ENCODE measurements around the gene SAP130. TPM values are rescaled to one million over a fixed set of nuclear protein-coding genes. Genes with fewer than 3 reads are reported as not detected.

SAP130 gene
- total RNA-seq, 1 donor from 2014 or later, result 17.1 TPM

DNA sequence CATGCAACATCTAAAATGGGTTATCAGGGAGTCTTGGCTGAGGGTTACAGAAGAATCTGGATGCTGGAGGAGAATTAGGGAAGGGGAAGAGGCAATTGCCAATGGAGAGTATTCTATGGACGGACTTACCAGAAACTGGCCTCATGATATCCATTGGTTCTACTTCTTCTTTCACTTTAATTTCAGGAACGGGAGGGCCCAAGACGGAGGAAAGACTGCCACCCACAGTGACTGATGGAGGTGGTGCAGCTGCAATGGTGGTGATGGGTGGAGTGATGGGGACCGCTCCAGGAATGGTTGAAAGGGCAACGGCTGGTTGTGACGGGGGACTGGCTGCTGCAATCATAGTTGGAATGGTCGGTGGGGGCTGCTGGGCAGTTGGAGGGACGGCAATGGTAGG, 73.0 kb downstream of the SAP130 start:
- Mint-ChIP-seq H3K36me3 (ENCODE audit: low read depth) (peaks cover 26% of the 10 kb centered on the region), H3K9me3 (ENCODE audit: low read depth) (no peaks in the 10 kb centered on the region), H3K4me3 (ENCODE audit: unreplicated experiment) (no peak overlapping the region), H3K27ac (ENCODE audit: unreplicated experiment) (no peak overlapping the region), H3K27me3 (ENCODE audit: low read depth) (no peaks in the 10 kb centered on the region), H3K4me1 (ENCODE audit: low read depth) (no peaks in the 10 kb centered on the region)
- TF ChIP-seq, protein P1, sequence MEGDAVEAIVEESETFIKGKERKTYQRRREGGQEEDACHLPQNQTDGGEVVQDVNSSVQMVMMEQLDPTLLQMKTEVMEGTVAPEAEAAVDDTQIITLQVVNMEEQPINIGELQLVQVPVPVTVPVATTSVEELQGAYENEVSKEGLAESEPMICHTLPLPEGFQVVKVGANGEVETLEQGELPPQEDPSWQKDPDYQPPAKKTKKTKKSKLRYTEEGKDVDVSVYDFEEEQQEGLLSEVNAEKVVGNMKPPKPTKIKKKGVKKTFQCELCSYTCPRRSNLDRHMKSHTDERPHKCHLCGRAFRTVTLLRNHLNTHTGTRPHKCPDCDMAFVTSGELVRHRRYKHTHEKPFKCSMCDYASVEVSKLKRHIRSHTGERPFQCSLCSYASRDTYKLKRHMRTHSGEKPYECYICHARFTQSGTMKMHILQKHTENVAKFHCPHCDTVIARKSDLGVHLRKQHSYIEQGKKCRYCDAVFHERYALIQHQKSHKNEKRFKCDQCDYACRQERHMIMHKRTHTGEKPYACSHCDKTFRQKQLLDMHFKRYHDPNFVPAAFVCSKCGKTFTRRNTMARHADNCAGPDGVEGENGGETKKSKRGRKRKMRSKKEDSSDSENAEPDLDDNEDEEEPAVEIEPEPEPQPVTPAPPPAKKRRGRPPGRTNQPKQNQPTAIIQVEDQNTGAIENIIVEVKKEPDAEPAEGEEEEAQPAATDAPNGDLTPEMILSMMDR (IDR thresholded peaks at IDR 0.05), result no peak
- no peak for DNase-seq (ENCODE audit: low spot score)

DNA sequence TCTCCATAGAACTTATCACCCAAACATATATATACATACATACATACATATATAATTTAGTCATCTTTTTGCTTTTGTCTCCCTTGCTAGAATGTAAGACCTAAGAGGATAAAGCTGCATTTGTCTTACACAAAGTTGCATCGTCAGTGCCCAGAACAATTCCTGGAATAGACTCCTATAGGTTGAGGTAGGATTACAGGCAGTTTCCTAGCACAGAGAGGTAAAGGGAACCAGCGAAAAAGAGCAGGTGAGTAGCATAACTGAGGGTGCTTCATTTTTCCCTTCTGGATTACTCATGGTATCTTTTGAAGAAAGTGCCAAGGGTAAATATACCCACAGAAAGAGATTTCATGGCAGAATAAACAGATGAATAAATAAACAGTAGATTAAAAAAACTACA, 74.0 kb downstream of the SAP130 start:
- DNase-seq (ENCODE audit: low spot score), result no peak
- no peaks in the 10 kb centered on the region for H3K27me3 Mint-ChIP-seq (ENCODE audit: low read depth)
- no peak overlapping the region for H3K4me3 Mint-ChIP-seq (ENCODE audit: unreplicated experiment)
- H3K27ac Mint-ChIP-seq (ENCODE audit: unreplicated experiment), result no peak overlapping the region
- H3K36me3 Mint-ChIP-seq (ENCODE audit: low read depth), result peaks cover 34% of the 10 kb centered on the region
- H3K4me1 Mint-ChIP-seq (ENCODE audit: low read depth), result no peaks in the 10 kb centered on the region
- H3K9me3 Mint-ChIP-seq (ENCODE audit: low read depth), result no peaks in the 10 kb centered on the region
- TF ChIP-seq, protein P1 (IDR thresholded peaks at IDR 0.05), result no peak

DNA sequence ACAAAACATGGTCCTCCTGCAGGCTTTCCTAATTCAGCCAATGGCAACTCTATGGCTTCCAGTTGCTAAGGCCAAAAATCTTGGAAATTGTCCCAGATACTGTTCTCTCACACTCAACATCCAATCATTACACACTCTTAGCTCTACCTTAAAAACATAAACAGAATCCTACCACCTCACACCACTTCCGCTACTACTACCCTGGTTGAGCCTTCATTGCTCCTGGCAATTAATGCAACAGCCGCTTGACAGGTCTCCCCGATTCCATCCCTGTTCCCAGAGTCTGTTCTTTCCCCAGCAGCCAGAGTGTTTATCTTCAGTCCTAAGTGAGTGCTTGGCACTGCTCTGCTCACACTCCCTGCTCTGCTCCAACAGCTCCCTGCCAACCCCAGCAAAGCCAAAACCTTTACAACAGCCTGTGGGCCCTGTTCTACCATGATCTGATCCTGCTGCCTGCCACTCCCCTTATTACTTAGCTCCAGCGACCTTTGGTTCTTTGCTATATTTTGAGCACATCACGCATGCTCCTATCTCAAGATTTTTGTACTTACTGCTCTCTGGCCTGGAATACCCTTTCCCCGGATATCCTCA, 74.6 kb downstream of the SAP130 start:
- no peaks in the 10 kb centered on the region for H3K27me3 Mint-ChIP-seq (ENCODE audit: low read depth)
- peaks cover 34% of the 10 kb centered on the region for H3K36me3 Mint-ChIP-seq (ENCODE audit: low read depth)
- H3K9me3 Mint-ChIP-seq (ENCODE audit: low read depth), result no peaks in the 10 kb centered on the region
- TF ChIP-seq, protein P1 (IDR thresholded peaks at IDR 0.05), result no peak
- H3K4me1 Mint-ChIP-seq (ENCODE audit: low read depth), result no peaks in the 10 kb centered on the region
- no peak for DNase-seq (ENCODE audit: low spot score)
- no peak overlapping the region for H3K27ac Mint-ChIP-seq (ENCODE audit: unreplicated experiment)
- H3K4me3 Mint-ChIP-seq (ENCODE audit: unreplicated experiment), result no peak overlapping the region

DNA sequence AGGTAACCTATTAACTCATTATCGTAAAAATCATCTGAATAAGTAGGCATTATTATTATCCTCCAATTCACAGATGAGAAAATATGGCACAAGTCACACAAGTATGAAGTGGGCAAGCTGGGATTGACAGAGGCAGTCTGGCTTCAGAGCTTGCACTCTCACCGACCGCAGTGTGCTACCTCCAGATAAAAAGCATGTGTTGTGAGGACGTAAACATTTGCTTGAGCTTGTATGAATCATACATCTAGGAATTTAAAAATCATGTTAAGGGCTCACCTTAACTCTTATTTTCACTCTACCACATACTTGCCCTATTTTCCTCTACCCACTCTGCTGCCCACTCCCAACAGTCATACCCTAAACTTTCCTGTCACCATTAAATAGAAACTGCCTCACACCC, 76.8 kb downstream of the SAP130 start:
- H3K27ac Mint-ChIP-seq (ENCODE audit: unreplicated experiment), result no peak overlapping the region
- H3K9me3 Mint-ChIP-seq (ENCODE audit: low read depth), result no peaks in the 10 kb centered on the region
- peaks cover 36% of the 10 kb centered on the region for H3K36me3 Mint-ChIP-seq (ENCODE audit: low read depth)
- DNase-seq (ENCODE audit: low spot score), result no peak
- H3K4me1 Mint-ChIP-seq (ENCODE audit: low read depth), result no peaks in the 10 kb centered on the region
- H3K27me3 Mint-ChIP-seq (ENCODE audit: low read depth), result no peaks in the 10 kb centered on the region
- TF ChIP-seq, protein P1 (IDR thresholded peaks at IDR 0.05), result no peak
- no peak overlapping the region for H3K4me3 Mint-ChIP-seq (ENCODE audit: unreplicated experiment)

DNA sequence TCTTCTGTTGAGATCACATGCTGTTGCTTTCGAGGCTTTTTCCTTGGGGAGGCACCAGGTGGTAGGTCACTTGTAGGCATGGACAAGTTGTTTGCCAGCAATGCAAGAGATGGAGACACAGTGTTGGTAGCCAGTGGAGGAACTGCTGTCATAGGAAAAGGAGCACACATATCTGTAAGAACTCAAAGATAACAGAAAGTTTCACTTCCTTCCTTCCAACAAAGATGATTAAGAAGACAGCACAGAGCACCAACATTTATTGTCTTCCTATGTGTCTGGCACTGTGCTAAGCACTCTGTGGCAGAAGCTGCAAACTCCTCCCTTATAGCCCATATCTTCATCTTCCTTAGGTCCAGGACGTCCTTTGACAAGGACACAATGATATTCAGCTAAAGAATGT, 77.6 kb downstream of the SAP130 start:
- Mint-ChIP-seq H3K36me3 (ENCODE audit: low read depth) (peaks cover 36% of the 10 kb centered on the region), H3K27me3 (ENCODE audit: low read depth) (no peaks in the 10 kb centered on the region), H3K9me3 (ENCODE audit: low read depth) (no peaks in the 10 kb centered on the region), H3K4me1 (ENCODE audit: low read depth) (no peaks in the 10 kb centered on the region), H3K4me3 (ENCODE audit: unreplicated experiment) (no peak overlapping the region), H3K27ac (ENCODE audit: unreplicated experiment) (no peak overlapping the region)
- TF ChIP-seq, protein P1 (IDR thresholded peaks at IDR 0.05), result no peak
- no peak for DNase-seq (ENCODE audit: low spot score)

All from chondrocyte (in vitro differentiated cells).